Immature natural killer cell (primary cell): ENCODE measurements around the gene ERMAP. TPM values are rescaled to one million over a fixed set of nuclear protein-coding genes. Genes with fewer than 3 reads are reported as not detected.

Experiments
- DNase-seq, 3 donors: peaks; one replicate each; pipeline ENCODE4 v3.0.0; 2022; ENCODE audit warnings: mixed read lengths in 1 of 3
- H3K27ac Mint-ChIP-seq, 6 donors: one replicate each; pipeline ENCODE4 v1.8.0; 2020; ENCODE audit warnings: mixed read lengths in 6 of 6, mild to moderate bottlenecking in 5 of 6, inconsistent platforms in 4 of 6, moderate library complexity in 3 of 6
- H3K27me3 Mint-ChIP-seq, 3 donors: one replicate each; pipeline ENCODE4 v1.8.0; 2020 to 2021; ENCODE audit warnings: low read depth in 3 of 3, mild to moderate bottlenecking in 3 of 3, mixed read lengths in 3 of 3, moderate library complexity in 3 of 3, inconsistent platforms in 1 of 3
- H3K36me3 Mint-ChIP-seq, 3 donors: one replicate each; pipeline ENCODE4 v1.8.0; 2020; ENCODE audit warnings: mixed read lengths in 3 of 3, inconsistent platforms in 2 of 3, mild to moderate bottlenecking in 2 of 3
- H3K4me1 Mint-ChIP-seq, 2 donors: one replicate each; pipeline ENCODE4 v1.8.0; 2020; ENCODE audit warnings: inconsistent platforms in 2 of 2, mild to moderate bottlenecking in 2 of 2, mixed read lengths in 2 of 2, moderate library complexity in 1 of 2
- H3K4me3 Mint-ChIP-seq, 5 donors: one replicate each; pipeline ENCODE4 v1.8.0; 2020; ENCODE audit warnings: mild to moderate bottlenecking in 5 of 5, mixed read lengths in 5 of 5, inconsistent platforms in 3 of 5, moderate library complexity in 3 of 5
- H3K9me3 Mint-ChIP-seq, 6 donors: one replicate each; pipeline ENCODE4 v1.8.0; 2020; ENCODE audit warnings: mild to moderate bottlenecking in 6 of 6, mixed read lengths in 6 of 6, inconsistent platforms in 4 of 6, moderate library complexity in 3 of 6
- polyA plus RNA-seq, 3 donors: library from polyadenylated mRNA; unstranded; fragments of 300-500 nt; fragmentation: Illumina TruSeq; gene quantifications; one replicate each; pipeline ENCODE4 v1.2.3, GENCODE V29; 2021

The ERMAP gene, protein sequence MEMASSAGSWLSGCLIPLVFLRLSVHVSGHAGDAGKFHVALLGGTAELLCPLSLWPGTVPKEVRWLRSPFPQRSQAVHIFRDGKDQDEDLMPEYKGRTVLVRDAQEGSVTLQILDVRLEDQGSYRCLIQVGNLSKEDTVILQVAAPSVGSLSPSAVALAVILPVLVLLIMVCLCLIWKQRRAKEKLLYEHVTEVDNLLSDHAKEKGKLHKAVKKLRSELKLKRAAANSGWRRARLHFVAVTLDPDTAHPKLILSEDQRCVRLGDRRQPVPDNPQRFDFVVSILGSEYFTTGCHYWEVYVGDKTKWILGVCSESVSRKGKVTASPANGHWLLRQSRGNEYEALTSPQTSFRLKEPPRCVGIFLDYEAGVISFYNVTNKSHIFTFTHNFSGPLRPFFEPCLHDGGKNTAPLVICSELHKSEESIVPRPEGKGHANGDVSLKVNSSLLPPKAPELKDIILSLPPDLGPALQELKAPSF
- 1 to 10 TPM; 2.2 to 4.2 (median 2.8) TPM for polyA plus RNA-seq

DNA sequence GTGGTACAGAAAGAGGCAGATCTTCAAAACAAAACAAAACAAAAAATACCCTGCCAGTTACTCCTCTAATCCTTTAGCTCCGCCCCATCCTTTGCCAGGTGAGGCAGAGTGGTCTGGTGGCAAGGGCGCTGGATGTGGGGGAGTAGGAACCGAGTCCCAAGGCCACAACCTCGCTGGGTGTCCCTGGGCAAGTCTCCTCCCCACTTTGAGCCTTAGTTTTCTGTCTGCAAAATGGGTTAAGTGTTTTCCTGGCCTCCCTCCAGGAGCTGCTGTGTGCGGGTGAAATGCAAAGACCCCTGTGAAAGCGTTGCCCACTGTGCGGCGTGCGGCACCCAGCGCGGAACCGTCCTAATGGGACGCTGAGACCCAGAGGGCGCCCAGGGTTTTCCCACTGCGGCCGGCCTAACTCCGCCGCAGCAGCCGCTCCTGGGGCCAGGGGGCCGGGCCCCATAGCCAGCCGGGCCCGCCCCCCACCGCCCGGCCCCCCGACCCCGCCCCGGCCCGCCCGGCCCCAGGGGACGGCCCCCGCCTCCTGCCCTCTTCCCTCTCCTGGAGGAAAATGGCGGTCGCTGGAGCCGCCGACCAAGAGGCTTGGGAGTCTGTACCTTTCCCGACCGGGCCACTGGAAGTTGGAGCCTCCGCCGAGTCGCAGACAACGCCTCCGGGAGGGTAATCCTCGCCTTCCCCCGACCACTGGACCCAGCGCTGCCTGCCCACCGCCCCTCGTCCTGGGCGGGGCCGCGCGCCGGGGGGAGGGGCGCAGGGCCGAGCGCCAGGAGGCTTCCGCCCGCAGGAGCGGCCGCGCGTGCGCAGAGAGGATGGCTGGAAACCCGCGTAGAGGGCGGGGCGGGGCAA is at the start of gene ERMAP, which contains the start of gene SVBP:
TSS of gene ERMAP (plus strand) at position 538 of the 855 bp plus-strand sequence. CDS start 13,327 bp downstream, outside the sequence.
TSS of gene SVBP (minus strand) at position 813 of the 855 bp plus-strand sequence. CDS start 853 bp downstream, outside the sequence.
- Mint-ChIP-seq H3K4me3 (peak within 1 kb of the TSS; percentile 82 to 91 (median 87)), H3K9me3 (no peaks in the 10 kb centered on the region), H3K4me1 (peaks cover 19 to 24% of the 10 kb centered on the region in 2 donors), H3K27me3 (peaks cover 2 to 9% (median 9%) of the 10 kb centered on the region in 3 donors), H3K36me3 (no peaks in the 10 kb centered on the region), H3K27ac (peak within 1 kb of the TSS; percentile 63 to 95 (median 92))
- DNase-seq, result peak; percentile 94 to 96 (median 95)

- peak overlapping the region in 2 of 5 donors; percentile 92 to 94 for H3K4me3 Mint-ChIP-seq
- H3K4me1 Mint-ChIP-seq, result peaks cover 37 to 41% of the 10 kb centered on the region in 2 donors
- no peaks in the 10 kb centered on the region for H3K9me3 Mint-ChIP-seq
- no peak for DNase-seq
- H3K27me3 Mint-ChIP-seq, result peaks cover 0 to 5% (median 2%) of the 10 kb centered on the region in 3 donors
- peak overlapping the region in 5 of 6 donors; percentile 83 to 94 (median 89) for H3K27ac Mint-ChIP-seq
- peaks cover 0 to 6% (median 0%) of the 10 kb centered on the region in 3 donors for H3K36me3 Mint-ChIP-seq
These were observed 49.4 kb upstream of the ERMAP start for GRCh38 chr1:42767510-42768000.

GRCh38 chr1:42768172-42768571 is 48.8 kb upstream of the ERMAP start:
- Mint-ChIP-seq H3K4me1 (peaks cover 40 to 46% of the 10 kb centered on the region in 2 donors), H3K27ac (peak overlapping the region in 4 of 6 donors; percentile 83 to 94 (median 89)), H3K4me3 (peak overlapping the region in 3 of 5 donors; percentile 21 to 94 (median 92)), H3K9me3 (no peaks in the 10 kb centered on the region), H3K36me3 (peaks cover 0 to 6% (median 3%) of the 10 kb centered on the region in 3 donors), H3K27me3 (peaks cover 0 to 5% (median 2%) of the 10 kb centered on the region in 3 donors)
- no peak for DNase-seq

DNA sequence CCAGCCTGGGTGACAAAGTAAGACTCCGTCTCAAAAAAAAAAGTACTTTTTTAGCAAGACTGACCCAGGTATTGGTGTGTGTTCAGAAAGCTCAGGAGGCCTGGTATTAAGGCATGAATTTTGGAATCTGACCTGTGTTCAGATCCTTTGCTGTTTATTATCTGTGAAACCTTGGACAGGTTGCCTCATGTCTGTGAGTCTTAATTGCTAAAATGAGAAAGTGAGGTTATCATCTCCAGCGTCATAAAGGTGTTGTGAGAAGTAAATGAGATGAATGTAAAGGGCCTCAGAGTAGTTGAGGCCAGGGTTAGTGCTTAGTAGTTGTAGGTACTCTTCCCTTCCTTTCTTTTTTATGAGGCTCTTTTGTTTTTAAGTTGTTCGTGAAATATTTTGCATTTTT is 47.1 kb upstream of the ERMAP start:
- peaks cover 0 to 5% (median 2%) of the 10 kb centered on the region in 3 donors for H3K27me3 Mint-ChIP-seq
- no peak for DNase-seq
- no peak overlapping the region for H3K27ac Mint-ChIP-seq
- H3K36me3 Mint-ChIP-seq, result peaks cover 0 to 7% (median 6%) of the 10 kb centered on the region in 3 donors
- H3K4me3 Mint-ChIP-seq, result peak overlapping the region in 3 of 5 donors; percentile 22 to 46 (median 42)
- H3K9me3 Mint-ChIP-seq, result no peaks in the 10 kb centered on the region
- peaks cover 40 to 49% of the 10 kb centered on the region in 2 donors for H3K4me1 Mint-ChIP-seq

DNA sequence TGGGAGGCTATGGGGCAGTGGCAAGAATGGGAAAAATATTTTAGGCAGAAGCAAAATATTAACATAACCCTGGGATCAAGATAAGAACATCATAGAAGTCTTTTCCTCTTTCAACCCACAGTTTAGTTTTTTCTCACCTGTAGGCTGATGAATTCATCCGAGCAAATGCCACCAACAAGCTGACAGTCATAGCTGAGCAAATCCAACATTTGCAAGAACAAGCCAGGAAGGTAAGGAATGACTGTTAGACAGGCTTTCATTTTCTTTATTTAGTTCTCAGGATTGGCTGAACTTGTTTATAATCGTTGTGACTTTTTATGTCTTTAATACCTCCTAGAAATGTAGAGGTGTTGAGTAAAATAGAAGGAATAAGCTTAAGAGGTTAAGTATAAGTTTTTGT is 43.5 kb upstream of the ERMAP start:
- Mint-ChIP-seq H3K27me3 (no peaks in the 10 kb centered on the region), H3K4me3 (no peak overlapping the region), H3K4me1 (peaks cover 31 to 34% of the 10 kb centered on the region in 2 donors), H3K9me3 (no peaks in the 10 kb centered on the region), H3K36me3 (peaks cover 11 to 34% (median 17%) of the 10 kb centered on the region in 3 donors), H3K27ac (peak overlapping the region in 1 of 6 donors; percentile 45)
- no peak for DNase-seq

GRCh38 chr1:42774928-42775526 is 41.9 kb upstream of the ERMAP start:
- Mint-ChIP-seq H3K4me3 (no peak overlapping the region), H3K36me3 (peaks cover 11 to 38% (median 21%) of the 10 kb centered on the region in 3 donors), H3K9me3 (no peaks in the 10 kb centered on the region), H3K4me1 (peaks cover 20 to 33% of the 10 kb centered on the region in 2 donors), H3K27me3 (no peaks in the 10 kb centered on the region), H3K27ac (peak overlapping the region in 1 of 6 donors; percentile 2)
- DNase-seq, result no peak

DNA sequence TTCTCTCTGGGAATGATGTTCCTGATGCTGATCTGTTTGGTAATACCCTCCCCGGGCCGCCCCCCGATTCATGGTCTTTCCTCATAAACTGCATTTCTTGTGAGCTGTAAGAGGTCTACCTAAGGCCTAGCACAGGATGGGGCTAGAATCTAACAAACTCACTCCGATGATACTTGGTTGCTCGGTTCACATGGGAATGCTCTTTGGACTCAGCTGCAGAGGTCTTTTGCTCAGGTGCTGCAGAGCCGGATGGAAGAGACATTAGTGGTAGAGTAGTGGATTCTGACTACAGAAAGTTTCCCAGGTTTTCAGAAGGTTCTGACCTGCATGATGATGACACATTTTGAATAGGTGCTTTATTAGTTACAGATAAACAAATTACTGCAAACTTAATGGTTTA is 40.4 kb upstream of the ERMAP start:
- peaks cover 16 to 22% of the 10 kb centered on the region in 2 donors for H3K4me1 Mint-ChIP-seq
- H3K27ac Mint-ChIP-seq, result peak overlapping the region in 2 of 6 donors; percentile 2 to 71
- DNase-seq, result no peak
- H3K36me3 Mint-ChIP-seq, result peaks cover 11 to 43% (median 16%) of the 10 kb centered on the region in 3 donors
- no peaks in the 10 kb centered on the region for H3K27me3 Mint-ChIP-seq
- H3K9me3 Mint-ChIP-seq, result no peaks in the 10 kb centered on the region
- no peak overlapping the region for H3K4me3 Mint-ChIP-seq

DNA sequence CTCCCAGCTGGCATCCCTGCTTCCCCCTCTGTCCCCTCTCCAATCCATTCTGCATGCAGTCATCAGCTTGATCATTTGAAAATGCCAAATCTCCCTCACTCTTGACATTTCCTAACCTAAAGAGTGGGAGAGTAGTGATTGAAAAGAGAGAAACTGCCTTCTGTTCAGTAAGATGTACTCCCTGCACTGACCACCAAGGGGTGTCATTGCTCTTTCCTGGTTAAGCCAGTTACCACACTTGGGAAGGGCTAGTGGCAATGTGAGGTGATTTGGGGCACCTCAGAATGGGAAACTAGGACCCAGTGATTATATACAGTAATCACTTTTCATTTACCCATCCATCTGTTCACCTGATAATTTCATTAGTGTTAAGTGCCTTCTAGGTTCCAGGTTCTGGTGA is 39.1 kb upstream of the ERMAP start:
- Mint-ChIP-seq H3K36me3 (peaks cover 15 to 46% (median 19%) of the 10 kb centered on the region in 3 donors), H3K27me3 (peaks cover 0 to 2% (median 0%) of the 10 kb centered on the region in 3 donors), H3K27ac (peak overlapping the region in 1 of 6 donors; percentile 56), H3K9me3 (no peaks in the 10 kb centered on the region), H3K4me3 (no peak overlapping the region), H3K4me1 (peaks cover 11 to 14% of the 10 kb centered on the region in 2 donors)
- DNase-seq, result peak in 2 of 3 donors; percentile 7 to 17

- DNase-seq, result no peak
- H3K4me3 Mint-ChIP-seq, result no peak overlapping the region
- H3K27me3 Mint-ChIP-seq, result peaks cover 0 to 2% (median 0%) of the 10 kb centered on the region in 3 donors
- no peaks in the 10 kb centered on the region for H3K9me3 Mint-ChIP-seq
- H3K36me3 Mint-ChIP-seq, result peaks cover 15 to 40% (median 19%) of the 10 kb centered on the region in 3 donors
- H3K27ac Mint-ChIP-seq, result peak overlapping the region in 1 of 6 donors; percentile 5
- peaks cover 11 to 17% of the 10 kb centered on the region in 2 donors for H3K4me1 Mint-ChIP-seq
These were observed 37.2 kb upstream of the ERMAP start for GRCh38 chr1:42779725-42780124.

DNA sequence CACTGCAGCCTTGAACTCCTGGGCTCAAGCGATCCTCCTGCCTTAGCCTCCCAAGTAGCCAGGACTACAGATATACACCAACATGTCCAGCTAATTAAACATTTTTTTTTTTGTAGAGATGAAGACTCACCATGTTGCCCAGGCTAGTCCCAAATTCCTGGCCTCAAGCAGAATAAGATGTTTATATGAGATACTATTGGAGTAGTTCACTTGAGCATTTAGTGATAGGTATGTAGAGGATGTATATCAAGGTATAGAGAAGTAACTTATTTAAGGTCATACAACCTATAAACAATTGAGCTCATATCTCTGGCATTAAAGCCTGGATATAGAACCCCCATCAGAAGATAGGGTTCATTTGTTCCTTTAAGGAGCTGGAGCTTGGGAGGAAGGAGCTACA is 36.7 kb upstream of the ERMAP start:
- Mint-ChIP-seq H3K27ac (no peak overlapping the region), H3K9me3 (no peaks in the 10 kb centered on the region), H3K4me1 (peaks cover 12 to 19% of the 10 kb centered on the region in 2 donors), H3K4me3 (no peak overlapping the region), H3K27me3 (peaks cover 0 to 2% (median 0%) of the 10 kb centered on the region in 3 donors), H3K36me3 (peaks cover 15 to 36% (median 19%) of the 10 kb centered on the region in 3 donors)
- DNase-seq, result no peak

- Mint-ChIP-seq H3K9me3 (no peaks in the 10 kb centered on the region), H3K4me1 (peaks cover 17 to 29% of the 10 kb centered on the region in 2 donors), H3K27me3 (peaks cover 0 to 2% (median 2%) of the 10 kb centered on the region in 3 donors), H3K36me3 (peaks cover 4 to 14% (median 11%) of the 10 kb centered on the region in 3 donors), H3K4me3 (no peak overlapping the region), H3K27ac (no peak overlapping the region)
- DNase-seq, result no peak
These were observed 33.8 kb upstream of the ERMAP start for GRCh38 chr1:42783092-42783491.

DNA sequence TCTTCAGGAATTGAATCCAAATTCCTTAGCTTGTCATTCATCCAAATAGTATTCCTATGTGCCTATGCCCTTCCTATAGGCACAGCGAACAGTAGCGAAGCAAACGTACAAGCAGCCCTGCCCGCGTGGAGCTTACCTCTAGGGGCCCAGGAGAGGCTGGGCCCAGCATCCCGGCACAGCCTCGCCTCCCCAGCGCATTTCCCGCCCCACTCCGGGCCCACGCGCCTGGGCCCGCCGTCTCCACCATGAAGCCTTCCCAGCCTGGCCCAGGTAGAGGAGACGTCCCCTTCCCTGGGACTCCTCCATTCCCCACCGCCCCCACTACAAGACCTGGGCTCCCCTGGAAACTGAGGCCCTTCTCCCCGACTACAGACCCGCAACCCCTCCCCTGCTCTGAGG is 32.4 kb upstream of the ERMAP start:
- Mint-ChIP-seq H3K9me3 (no peaks in the 10 kb centered on the region), H3K36me3 (peaks cover 4 to 9% (median 4%) of the 10 kb centered on the region in 3 donors), H3K4me3 (peak overlapping the region; percentile 25 to 83 (median 40)), H3K27ac (peak overlapping the region in 1 of 6 donors; percentile 51), H3K4me1 (peaks cover 13 to 27% of the 10 kb centered on the region in 2 donors), H3K27me3 (peaks cover 0 to 3% (median 2%) of the 10 kb centered on the region in 3 donors)
- DNase-seq, result no peak
